GM21515 (cell line): ENCODE data around the gene CCDC61.
A peak's percentile ranks its signal among the peaks of the same experiment; 100 is the strongest.

Source experiments
- ATAC-seq: cut with Tn5 transposase; IDR thresholded peaks from one replicate; pipeline ENCODE4 v1.9.1; 2021; ENCODE audit not compliant: unreplicated experiment

The CCDC61 gene

DNA sequence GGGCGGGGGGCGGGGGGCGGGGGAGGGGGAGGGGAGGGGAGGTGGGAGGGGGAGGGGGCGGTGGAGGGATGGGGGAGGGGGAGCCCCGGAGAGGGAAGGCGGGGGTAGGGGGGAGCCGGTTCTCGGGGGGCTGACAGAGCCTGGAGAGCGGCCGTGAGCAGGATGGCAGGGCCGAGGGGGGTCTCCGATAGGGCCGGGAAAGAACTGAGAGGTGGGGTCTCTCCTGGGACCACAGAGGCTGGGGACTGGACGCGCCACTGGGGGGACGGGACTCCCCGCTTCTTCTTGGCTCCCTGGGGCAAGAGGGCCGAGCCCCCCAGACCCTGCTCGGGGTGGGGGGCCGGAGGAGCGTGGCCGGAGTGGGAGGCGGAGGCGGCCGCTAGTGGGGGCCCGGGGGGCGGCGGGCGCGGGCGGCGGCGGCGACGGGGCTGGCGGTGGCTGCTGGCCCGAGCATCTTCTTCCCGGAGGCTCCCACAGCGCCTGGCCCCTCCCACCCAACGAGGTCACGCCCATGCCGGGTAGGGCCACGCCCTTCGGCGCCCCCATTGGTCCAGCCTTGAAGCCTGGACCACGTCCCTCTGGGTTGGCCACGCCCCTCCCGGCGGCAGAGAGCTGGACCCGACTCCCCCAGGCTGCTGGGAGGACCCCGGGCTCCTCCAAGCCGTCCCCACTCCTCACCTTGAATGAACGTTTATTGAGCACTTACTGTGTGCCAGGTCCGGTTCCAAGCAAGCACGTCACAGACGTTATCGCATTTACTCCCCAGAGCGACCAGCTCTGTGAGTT lies 21.5 kb upstream of the CCDC61 start, which contains the start of gene NOVA2:
Gene NOVA2, minus strand, starts transcription at position 313 of the 786 bp plus-strand sequence. CDS start 514 bp downstream, outside the sequence.
- ATAC-seq: no peak

DNA sequence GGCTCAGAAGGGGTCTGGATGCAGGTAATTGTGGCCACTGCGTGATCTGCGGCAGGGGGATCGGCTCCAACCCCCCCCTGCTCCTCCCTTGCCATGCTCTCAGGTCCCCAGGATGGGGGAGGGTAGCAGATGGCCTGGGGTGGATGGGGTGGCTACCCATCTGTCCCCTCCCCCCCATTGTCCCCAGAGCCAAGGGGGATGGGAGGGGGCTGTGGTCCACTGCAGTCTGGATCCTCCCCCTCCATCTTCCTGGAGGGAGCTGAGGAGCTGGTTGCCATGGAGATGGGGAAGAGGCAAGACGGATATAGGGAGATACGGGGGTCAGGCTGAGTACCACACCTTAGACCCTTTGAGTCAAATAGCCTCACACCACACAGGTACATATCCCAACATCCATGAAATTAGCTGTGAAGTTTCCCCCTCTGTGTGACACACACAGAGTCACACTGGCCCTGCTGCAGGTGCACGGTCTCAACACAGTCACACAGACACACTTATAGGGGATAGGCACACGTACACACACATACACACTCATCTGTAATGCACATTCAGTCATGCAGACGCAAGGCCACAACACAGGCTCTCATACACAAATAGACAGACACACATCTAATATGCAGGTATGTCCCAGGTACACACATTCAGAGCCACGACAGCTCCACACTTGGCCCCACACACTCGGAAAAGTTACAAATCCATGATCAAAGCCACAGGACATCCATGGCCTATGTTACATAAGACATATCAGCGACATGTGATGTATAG lies 19.8 kb upstream of the CCDC61 start:
- no peak for ATAC-seq

DNA sequence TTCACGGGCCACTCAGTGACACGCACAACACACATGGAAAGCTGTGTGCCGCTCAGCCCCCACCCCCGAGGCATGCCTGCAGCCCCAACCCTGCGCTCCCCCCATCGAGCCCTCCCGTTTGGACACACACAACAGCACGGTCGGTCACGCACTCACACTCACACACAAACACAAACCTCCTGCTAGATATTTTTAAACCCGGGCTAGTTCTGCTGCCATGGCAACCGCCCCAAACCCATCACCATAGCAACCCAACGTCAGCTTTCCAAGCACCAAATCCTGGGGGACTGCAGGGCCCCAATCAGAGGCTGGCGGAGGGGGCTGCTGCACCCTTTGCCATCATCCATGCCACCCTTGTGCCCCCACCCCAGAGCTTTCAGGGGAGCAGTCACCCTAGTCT lies 19.1 kb upstream of the CCDC61 start:
- no peak for ATAC-seq

DNA sequence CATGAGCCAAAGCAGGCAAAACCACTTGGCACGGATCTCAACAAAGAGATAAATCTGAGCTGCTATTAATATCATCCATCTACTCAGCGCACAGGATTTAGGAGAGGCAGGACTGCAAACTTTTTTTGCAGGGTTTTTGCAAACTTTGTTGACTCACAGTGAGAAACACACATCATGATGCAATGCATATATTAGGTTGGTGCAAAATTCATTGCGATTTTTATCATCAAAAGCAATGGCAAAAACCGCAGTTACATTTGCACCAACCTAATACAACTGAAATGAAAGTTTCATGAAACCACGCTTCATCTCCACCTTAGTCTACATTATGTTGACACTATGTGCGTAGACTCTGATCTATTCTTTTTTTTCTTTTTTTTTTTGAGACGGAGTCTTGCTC lies 17.1 kb upstream of the CCDC61 start:
- no peak for ATAC-seq

DNA sequence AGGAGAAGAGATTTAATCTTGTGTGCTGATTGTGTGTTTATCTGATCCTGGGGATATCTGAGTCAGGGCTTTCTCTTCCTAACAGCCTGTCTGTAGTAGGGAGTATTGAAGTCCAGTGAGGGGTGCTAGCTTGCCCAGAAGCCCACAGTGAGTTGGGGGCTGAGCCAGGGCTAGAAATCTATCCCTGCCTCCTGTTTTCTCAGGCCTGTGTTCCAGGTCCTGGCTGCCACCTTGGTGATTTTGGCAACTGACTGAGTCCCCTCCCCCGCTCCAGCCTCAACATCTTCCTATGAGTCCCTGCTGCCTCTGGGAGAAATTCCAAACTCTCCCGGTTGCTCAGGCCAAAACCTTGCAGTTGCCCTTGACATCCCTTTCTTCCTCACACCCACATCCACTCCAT lies 13.9 kb upstream of the CCDC61 start:
- no peak for ATAC-seq

DNA sequence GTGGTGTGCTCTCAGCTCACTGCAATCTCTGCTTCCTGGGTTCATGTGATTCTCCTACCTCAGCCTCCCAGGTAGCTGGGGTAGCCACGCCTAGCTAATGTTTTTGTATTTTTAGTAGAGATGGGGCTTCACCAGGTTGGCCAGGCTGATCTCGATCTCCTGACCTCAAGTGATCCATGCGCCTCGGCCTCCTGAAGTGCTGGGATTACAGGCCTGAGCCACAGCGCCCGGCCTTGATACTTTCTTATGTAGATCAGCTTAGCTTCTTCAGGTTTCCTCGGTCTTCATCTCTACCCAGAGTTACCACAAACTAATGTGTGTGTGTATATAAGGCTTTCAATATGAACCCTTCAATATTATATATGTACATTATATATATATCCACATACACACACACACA lies 9.9 kb upstream of the CCDC61 start:
- ATAC-seq: no peak

DNA sequence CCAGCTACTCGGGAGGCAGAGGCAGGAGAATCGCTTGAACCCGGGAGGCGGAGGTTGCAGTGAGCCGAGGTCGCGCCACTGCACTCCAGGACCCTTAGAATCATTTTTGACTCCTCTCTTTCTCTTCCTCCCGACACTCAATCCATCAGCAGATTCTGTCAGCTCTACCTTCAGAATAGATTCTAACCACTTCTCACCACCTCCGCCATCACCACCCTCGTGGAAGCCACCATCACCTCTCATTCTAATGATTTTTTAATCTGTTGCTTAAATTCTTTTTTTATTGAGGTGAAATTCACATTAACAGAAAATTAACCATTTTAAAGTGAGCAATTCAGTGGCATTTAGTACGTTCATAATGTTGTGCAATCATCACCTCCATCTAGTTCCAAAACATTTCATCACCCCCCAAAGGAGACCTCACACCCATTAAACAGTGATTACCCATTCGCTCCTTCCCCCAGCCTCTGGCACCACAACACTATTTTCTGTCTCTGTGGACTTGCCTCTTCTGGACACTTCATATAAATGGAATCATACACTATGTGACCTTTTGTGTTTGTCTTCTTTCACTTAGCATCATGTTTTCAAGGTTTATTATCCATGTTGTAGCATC lies 5.0 kb upstream of the CCDC61 start:
- no peak for ATAC-seq

DNA sequence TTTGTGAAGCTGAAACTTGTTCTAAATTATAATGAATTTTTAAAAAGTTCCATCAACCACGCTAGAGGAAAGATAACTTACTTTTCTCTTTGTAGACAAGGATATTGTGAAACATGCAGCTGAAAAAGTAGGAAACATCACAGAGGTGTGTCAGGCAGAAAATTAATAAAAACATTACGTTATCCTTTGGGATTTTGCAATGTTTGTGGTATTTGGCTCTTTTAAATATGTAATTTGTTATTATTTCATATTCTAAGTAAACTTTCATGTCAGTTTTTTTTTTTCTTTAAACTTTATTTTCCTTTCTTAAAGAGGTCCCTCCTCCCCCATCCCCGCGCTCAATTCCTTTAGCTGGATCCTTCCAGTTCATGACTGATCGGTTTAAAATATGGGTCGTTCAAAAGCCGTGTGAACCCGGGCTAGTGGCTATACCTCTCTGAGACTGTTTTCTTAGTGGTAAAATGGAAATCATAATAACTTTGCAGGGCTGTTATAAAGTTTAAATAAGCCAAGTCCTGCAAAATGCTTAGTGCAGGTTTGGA lies 740 bp upstream of the CCDC61 start:
- ATAC-seq: peak; percentile 4

DNA sequence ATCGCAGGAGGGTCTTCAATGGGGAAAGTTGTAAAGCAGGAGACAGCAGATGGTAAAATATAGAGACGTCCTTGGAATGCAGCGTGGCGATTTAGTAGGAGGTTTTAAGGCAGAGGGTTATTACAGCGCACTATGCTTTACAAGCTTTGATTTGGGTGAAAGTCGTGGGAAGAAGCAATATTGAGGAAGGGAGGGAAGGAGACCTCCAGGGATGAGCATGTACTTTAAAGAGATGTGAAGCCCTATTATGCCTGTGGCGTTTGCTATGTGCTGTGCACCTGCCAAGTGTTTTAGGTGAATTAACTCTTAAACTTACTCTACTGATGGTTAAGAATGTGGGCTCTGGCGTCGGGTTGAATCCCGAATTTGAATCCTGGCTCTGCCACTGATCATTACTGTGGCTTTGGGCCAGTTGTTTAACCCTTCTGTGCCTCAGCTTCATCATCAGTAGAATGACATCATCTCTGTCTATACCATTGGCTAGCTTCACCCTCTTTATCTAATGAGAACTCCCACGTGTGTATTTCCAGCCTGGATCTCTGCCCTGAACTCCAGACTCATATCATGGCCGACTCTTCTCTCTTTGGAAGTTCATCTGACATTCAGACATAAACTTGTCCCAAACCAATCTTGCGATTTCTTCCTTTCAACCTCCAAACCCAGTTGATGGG lies 583 bp downstream of the CCDC61 start:
- ATAC-seq: no peak

DNA sequence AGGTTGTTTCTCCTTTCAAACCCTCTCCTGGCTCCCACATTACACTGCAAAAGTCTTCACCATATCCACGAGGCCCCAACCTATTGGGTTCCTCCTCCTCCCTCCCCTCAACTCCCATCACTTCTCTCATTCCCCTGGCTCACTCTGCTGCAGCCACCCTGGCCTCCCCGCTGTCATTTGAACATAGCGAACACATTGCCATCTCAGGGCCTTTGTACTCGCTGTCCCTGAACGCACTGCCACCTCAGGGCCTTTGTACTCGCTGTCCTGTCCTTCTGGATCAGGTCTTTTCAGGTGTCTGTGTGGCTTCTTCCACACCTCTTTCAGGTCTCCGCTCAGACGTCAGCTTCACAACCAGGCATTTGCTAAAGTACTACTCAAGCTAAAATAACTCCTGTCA lies 1.7 kb downstream of the CCDC61 start:
- ATAC-seq: no peak

DNA sequence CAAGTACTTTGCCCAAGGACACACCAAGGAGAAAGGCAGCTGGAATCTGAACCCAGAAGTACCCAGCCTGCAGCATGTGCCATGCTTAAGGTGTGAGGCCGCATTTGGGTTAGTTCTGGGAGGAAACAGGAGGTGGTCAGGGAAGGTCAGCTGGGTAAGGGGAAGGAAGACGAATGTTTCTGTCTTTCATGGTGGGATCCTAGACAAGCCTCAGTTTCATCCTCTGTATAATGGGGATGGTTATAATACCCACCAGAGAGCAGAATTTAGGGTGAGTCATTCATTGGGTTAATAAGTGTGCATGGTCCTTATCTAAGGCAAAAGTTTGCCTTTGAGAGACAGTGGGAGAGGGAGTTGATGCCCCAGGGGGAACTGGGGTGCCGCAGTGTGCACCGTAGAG lies 3.6 kb downstream of the CCDC61 start:
- no peak for ATAC-seq

DNA sequence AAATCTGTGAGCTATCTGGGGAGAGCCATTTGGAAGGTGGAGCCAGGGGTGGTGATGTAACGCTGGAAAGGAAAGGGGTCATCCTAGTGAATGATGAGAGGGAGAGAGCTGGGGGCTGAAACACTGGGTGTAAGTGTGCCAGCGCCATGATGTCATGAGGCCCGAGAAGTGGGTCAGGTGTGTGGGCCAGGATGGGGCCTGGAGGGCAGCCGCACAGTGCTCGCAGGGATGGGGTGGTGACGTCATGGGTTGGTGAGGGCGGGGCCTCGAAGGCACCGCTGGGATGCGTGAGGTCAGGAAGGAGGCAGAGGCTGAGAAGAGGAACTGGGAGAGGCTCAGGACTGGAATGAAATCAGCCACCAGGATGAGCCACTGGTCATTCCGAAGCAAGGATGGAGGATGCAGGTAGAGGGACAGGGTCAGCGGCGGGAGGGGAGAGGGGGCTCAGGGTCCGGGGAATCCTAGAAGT lies 4.4 kb downstream of the CCDC61 start:
- ATAC-seq: no peak

DNA sequence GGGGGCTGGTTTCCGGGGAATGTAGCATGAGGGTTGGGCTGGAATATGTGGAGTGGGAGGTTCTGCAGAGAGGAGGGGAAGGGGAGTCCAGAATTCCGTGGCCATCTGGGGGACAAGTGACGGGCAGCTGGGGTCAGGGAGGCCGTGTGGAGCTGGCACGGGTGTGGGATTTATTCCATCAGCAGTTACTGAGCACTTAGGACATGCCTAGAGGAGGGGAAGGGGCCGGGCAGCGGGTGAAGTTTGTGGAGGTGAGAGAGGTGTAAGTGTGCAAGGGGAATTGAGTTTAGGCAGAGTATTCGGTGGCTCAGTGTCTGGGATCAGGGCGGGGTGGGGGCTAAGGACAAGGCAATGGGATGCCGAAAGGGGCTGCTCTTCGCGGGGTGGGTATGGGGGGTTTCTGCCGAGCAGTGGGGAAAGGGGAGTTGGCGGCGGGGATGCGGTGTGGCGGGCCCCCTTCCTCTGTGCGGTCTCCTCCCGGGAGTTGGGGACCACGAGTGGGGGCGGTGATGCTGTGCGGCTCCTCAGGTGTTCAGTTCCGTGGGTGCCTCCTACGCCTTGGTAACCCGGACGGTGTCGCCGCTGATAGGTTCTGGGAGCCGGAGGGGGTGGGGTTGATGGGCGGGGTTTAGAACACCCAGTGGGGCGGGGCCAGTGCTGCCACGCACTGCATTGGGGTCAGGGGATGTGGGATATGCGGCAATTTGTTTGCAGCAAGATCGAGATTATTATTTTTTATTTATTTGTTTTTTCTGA lies 5.4 kb downstream of the CCDC61 start:
- no peak for ATAC-seq

DNA sequence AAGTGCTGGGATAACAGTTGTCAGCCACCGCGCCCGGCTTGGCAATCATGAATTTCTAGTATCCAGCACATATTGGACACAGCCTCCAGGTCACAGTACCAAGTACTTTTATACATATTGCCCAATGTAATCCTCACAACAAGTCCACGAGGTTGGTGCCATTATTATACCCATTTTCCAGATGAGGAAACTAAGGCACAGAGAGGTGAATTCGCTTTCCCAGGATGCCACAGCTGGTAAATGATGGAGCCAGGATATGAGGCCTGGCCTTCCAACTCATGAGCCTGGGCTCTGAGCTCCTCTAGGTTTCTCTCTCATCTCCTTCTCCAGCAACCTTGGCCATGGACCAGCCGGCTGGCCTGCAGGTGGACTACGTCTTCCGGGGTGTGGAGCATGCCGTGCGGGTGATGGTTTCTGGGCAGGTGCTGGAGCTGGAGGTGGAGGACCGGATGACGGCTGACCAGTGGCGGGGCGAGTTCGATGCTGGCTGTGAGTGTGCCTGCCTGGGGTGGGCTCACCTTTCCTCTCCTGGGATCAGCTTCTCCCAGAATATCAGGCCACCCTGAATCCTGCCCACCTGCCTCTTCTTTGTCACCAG lies 7.5 kb downstream of the CCDC61 start:
- no peak for ATAC-seq

DNA sequence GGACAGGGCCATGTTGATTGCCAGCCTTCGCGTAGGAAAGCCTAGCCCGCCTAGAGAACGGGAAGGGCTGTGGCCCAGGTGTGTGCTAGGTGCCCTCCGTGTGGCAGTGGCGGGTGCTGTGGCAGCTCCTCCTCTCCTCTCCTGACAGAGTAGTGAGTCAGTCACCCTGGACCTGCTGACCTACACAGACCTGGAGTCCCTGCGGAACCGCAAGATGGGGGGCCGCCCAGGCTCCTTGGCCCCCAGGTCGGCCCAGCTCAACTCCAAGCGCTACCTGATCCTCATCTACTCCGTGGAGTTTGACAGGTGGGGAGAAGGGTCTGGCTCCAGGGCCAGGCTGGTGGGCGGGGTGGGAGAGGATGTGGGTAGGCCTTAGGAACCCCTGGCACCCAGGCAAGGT lies 11.1 kb downstream of the CCDC61 start:
- no peak for ATAC-seq

DNA sequence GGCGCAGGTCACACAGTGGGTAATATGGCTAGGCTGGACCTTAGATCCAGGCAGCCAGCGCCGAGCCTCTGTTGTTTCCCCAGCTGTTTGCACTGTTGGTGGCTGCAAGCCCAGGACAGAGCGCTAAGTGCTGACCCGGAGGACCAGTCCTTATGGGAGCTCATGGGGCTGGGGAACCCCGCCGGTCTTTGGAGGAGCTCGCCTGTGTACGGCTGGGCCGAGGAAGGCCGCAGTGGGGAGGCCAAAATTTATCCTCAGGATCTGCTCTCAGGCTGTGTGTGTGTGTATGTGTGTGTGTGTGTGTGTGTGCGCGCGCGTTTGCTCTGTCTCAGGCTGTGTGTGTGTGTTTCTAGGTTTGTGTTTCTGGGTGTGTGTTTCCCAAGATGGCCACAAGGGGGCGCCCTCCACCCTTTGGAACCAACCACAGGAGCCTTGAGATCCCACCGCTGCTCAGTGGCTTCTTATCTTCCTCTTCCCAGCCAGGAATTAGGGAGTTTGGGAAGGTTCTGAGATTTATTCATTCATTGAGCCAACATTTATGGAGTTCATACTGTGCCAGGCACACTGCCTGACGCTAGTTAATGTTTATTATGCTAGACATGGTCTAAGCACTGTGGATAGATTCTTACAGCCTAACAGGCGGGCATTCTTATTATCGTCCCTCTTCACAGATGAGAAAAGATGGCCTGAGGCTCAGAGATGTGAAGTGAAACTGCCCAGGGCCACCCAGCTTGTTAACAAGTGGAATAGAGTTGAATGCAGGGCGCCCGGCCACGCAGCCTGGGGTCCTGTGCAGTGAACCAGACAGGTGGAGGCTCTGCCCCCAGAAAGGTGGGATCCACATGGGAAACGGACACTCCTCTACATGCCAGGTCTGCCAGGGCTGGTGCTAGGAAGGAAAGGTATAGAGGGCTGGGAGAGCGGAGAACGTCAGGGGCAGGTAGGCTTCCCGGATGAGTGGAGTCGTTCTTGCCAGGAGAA lies 14.6 kb downstream of the CCDC61 start:
- ATAC-seq: no peak

DNA sequence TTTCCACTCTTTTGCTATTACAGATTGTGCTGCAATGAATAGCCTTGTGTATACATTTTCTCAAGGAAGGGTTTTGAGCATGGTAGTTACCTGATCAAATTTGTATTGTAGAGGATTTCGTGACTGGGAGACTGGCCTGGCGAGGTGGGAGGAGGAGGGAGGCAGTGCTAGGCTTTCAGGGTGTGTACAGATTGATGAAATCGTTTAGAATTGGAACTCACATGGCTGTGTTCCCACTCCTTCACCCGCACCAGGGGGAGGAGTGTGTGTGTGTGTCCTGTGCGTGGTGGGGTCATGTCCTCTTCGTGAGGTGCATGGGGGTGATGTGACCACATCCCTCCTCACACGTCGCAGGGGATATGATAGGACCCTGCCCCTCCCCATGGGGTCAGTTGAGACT lies 19.3 kb downstream of the CCDC61 start:
- ATAC-seq: no peak

DNA sequence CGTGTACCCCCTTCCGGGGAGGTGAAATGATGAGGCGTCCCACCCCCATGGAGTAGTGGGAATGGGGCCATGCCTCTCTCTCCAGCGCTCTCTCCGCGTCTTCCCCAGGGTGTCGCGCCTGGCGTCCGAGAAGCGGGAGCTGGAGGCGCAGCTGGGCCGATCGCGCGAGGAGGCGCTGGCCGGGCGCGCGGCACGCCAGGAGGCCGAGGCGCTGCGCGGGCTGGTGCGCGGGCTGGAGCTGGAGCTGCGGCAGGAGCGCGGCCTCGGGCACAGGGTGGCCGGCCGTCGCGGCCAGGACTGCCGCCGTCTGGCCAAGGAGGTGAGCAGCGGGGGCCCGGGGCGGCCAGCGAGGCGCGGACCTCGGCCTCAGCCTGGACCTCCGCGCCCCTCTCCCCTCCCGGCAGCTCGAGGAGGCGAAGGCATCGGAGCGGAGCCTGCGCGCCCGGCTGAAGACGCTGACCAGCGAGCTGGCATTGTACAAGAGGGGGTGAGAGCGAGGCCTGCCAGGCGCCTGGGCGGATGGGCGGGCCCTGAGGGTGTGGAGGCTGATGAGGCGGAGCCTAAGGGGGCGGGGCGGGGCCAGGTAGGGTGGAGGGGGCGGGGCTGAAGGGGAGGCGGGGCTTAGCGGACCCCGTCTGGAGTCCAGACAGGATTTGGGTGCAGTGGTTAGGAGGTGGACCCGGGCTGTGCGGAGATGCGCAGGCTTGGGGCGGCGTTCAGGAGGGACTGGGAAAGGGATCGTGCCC lies 19.8 kb downstream of the CCDC61 start:
- no peak for ATAC-seq
